Neutrophil (primary cell): ENCODE measurements around the gene RIT1.

Experiments used
- H3K27ac ChIP-seq: fragments of 200-600 bp; sonication (generic); 2 replicates; pipeline ENCODE4 v1.5.1; 2016; ENCODE audit warnings: mild to moderate bottlenecking, moderate library complexity
- H3K27me3 ChIP-seq: fragments of 200-600 bp; sonication (generic); 2 replicates; pipeline ENCODE4 v1.6.0; 2016; ENCODE audit warnings: mild to moderate bottlenecking
- H3K36me3 ChIP-seq: fragments of 200-600 bp; sonication (generic); 2 replicates; pipeline ENCODE4 v1.5.1; 2017
- H3K4me1 ChIP-seq, 2 experiments: fragments of 200-600 bp in 1 of 2; sonication (generic) in 1 of 2; 1 replicate in 1 of 2; 2 replicates in 1 of 2; pipeline versions ENCODE4 v1.5.1 to v1.6.1; 2013 to 2016; ENCODE audit warnings: low read depth in 1 of 2, low read length in 1 of 2, mild to moderate bottlenecking in 1 of 2, moderate library complexity in 1 of 2; ENCODE audit not compliant: control insufficient read depth in 1 of 2, insufficient read depth in 1 of 2
- H3K4me3 ChIP-seq, 2 experiments: fragments of 200-600 bp in 1 of 2; sonication (generic) in 1 of 2; 1 replicate in 1 of 2; 2 replicates in 1 of 2; pipeline ENCODE4 v1.5.1; 2013 to 2016; ENCODE audit warnings: low read depth in 1 of 2, low read length in 1 of 2, mild to moderate bottlenecking in 1 of 2, moderate library complexity in 1 of 2
- H3K9me3 ChIP-seq: fragments of 200-600 bp; sonication (generic); 2 replicates; pipeline ENCODE4 v1.5.1; 2016
- TF ChIP-seq, protein P1 (sequence below): fragments of 200-600 bp; sonication (generic); IDR thresholded peaks from 2 replicates; pipeline ENCODE4 v1.5.1; 2016; ENCODE audit warnings: antibody characterized with exemption

The RIT1 gene

DNA sequence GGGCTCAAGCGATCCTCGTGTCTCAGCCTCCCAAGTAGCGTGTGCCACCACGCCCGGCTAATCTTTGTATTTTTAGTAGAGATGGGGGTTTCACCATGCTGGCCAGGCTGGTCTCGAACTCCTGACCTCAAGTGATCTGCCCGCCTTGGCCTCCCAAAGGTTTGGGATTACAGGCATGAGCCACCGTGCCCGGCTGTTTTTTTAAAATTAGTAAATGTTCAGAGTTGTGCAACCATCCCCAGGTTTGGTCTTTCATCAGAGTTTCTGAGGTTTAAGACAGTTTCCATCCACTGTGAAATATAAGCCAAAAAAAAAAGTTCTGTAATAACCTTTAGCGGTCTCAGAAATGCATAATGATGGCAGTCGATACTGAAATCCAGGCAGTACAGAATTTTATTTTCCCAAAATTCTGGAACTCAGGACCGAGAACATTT, 52.3 kb downstream of the RIT1 start:
- Histone ChIP-seq H3K4me1 (peaks cover 41 to 42% of the 10 kb centered on the region in 2 experiments), H3K4me3 (peak overlapping the region; percentile 63 to 81), H3K9me3 (no peaks in the 10 kb centered on the region), H3K27me3 (no peaks in the 10 kb centered on the region), H3K27ac (peak overlapping the region; percentile 87), H3K36me3 (peaks cover 14% of the 10 kb centered on the region)
- TF ChIP-seq, protein P1, sequence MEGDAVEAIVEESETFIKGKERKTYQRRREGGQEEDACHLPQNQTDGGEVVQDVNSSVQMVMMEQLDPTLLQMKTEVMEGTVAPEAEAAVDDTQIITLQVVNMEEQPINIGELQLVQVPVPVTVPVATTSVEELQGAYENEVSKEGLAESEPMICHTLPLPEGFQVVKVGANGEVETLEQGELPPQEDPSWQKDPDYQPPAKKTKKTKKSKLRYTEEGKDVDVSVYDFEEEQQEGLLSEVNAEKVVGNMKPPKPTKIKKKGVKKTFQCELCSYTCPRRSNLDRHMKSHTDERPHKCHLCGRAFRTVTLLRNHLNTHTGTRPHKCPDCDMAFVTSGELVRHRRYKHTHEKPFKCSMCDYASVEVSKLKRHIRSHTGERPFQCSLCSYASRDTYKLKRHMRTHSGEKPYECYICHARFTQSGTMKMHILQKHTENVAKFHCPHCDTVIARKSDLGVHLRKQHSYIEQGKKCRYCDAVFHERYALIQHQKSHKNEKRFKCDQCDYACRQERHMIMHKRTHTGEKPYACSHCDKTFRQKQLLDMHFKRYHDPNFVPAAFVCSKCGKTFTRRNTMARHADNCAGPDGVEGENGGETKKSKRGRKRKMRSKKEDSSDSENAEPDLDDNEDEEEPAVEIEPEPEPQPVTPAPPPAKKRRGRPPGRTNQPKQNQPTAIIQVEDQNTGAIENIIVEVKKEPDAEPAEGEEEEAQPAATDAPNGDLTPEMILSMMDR: no peak

DNA sequence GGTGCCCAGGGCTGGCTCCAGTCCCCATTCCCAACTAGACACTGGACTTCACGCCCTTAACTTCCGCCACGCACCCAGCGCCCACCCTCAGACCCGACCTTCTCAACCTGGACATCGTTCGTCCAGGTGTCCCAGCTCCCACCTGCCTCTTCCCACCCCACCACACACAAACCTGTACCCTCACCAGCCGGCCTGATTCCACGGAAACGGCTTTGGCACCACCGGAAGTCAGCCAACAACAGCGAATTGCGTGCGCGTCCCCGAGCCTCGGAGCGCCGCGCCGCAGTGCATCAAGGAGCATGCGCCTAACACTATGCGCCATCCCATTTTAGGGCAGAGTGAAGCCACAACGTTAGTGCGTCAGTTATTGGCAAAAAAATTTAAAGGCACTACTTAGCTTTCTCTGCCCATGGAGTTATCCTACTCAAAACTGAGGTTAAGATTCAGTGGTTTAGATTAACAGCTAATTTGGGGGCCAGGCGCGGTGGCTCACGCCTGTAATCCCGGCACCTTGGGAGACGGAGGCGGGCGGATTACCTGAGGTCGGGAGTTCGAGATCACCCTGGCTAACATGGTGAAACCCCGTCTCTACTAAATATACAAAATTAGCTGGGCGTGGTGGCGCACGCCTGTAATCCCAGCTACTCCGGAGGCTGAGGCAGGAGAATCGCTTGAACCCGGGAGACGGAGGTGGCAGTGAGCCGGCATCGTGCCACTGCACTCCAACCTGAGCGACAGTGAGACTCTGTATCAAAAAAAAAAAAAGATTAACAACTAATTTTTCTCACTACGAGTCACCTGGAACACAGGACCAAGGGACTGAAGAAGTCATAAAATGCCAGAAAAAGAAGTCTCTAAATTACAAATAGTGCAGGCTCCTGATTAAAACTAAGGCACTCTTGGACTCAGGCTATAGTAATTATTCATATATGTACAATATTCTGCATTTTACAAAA, 53.9 kb downstream of the RIT1 start, which contains the start of gene GON4L:
TSS of gene GON4L (minus strand) at position 240 of the 956 bp plus-strand sequence. CDS start 3,434 bp downstream, outside the sequence.
- H3K4me3 ChIP-seq: peak within 1 kb of the TSS; percentile 77 to 91
- peaks cover 30% of the 10 kb centered on the region for H3K36me3 ChIP-seq
- no peaks in the 10 kb centered on the region for H3K9me3 ChIP-seq
- no peaks in the 10 kb centered on the region for H3K27me3 ChIP-seq
- TF ChIP-seq, protein P1: no peak
- peaks cover 41 to 42% of the 10 kb centered on the region in 2 experiments for H3K4me1 ChIP-seq
- H3K27ac ChIP-seq: peak within 1 kb of the TSS; percentile 87

DNA sequence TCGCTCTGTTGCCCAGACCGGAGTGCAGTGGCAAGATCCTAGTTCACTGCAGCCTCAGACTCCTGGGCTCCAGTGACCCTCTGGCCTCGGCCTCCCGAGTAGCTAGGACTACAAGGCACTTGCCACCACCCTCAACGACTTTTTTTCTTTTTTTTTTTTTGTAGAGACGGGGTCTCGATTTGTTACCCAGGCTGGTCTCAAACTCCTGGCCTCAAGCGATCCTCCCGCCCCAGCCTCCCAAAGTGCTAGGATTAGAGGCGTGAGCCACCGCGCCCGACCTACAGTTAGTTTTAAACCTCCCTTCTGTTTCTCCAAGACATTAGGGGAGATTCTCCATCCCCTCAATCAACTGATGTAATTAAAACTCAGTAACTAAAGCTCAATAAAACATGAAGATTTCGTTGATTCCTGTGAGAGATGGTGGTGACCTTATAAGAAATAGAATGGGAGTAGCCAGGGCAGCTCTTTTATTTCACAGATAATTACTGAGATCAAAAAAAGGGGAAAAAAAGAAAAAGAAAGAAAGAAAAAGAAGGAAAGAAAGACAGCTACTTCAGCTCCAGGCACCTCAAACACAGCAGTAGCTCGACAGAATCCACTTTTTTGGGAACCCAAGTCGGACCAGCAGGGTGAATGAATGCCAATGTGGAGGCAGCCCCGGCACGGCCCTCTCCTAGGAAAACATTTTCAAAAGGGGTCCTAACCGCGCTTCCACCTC, 54.7 kb downstream of the RIT1 start:
- Histone ChIP-seq H3K27ac (peak overlapping the region; percentile 87), H3K36me3 (peaks cover 37% of the 10 kb centered on the region), H3K4me1 (peaks cover 41 to 42% of the 10 kb centered on the region in 2 experiments), H3K27me3 (no peaks in the 10 kb centered on the region), H3K9me3 (no peaks in the 10 kb centered on the region), H3K4me3 (peak overlapping the region; percentile 77 to 91)
- TF ChIP-seq, protein P1: no peak

DNA sequence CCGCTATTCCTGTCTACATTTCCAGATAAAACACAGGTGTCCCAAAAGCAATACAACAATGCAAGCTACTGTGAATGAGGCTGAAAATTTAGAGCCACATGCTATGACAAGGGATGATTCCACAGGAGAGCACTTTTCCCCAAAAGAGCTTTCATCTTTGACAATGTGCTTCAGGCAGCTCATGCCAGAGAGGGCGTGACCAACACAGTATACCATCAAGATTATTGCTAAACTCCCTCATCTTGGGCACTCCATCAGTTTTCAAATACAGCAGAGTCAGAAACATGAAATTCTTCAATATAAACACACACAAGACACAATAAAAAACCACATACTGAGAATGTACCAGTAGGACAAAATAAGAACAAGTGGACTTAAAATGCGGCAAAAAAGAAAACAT, 60.8 kb downstream of the RIT1 start:
- no peaks in the 10 kb centered on the region for H3K4me1 ChIP-seq
- H3K27me3 ChIP-seq: no peaks in the 10 kb centered on the region
- peaks cover 70% of the 10 kb centered on the region for H3K36me3 ChIP-seq
- TF ChIP-seq, protein P1: no peak
- no peak overlapping the region for H3K4me3 ChIP-seq
- no peaks in the 10 kb centered on the region for H3K9me3 ChIP-seq
- no peak overlapping the region for H3K27ac ChIP-seq

DNA sequence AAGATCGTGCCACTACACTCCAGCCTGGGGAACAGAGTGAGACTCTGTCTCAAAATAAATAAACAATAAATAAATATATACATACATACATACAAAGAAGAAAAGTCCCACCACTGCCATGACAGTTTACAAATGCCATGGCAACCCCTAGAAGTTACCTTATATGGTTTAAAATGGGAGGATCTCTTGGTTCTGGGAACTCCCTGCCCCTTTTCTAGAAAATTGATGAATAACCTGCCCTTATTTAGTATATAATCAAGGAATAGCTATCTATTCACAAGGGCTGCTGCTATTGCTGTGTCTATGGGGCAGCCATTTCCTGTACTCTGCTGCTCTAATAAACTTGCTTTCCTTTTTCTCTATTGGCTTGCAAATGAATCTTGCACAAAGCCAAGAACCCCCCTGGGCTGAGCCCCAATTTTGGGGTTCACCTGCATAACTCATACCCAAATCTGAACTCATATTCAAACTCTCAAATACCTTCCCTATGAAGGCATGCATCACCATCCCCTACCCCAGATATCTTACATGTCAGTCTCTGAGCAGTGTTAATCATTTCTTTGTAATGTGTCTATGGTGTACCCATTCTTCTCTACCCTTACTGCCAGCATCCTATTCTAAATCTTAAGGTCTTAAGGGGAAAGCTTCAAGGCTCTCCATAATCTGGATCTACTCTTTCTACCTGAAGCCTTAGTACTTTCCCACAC, 63.2 kb downstream of the RIT1 start:
- TF ChIP-seq, protein P1: no peak
- peaks cover 66% of the 10 kb centered on the region for H3K36me3 ChIP-seq

More for the DNA sequence above, 63.2 kb downstream of the RIT1 start:
- no peak overlapping the region for H3K27ac ChIP-seq
- no peaks in the 10 kb centered on the region for H3K9me3 ChIP-seq
- H3K27me3 ChIP-seq: no peaks in the 10 kb centered on the region
- no peak overlapping the region for H3K4me3 ChIP-seq
- H3K4me1 ChIP-seq: no peaks in the 10 kb centered on the region
